HFFc6 (cell line): ENCODE measurements around the gene CEP104. TPM values are rescaled to one million over a fixed set of nuclear protein-coding genes. Genes with fewer than 3 reads are reported as not detected.
A peak's percentile ranks its signal among the peaks of the same experiment; 100 is the strongest.

Experiments used
- DNase-seq: peaks from one replicate; pipeline ENCODE4 v3.0.0-alpha.2; 2018
- H3K27ac Mint-ChIP-seq: 2 replicates; pipeline ENCODE4 v1.8.0; 2020; ENCODE audit warnings: mild to moderate bottlenecking, mixed read lengths
- H3K27me3 Mint-ChIP-seq: 2 replicates; pipeline ENCODE4 v1.8.0; 2021; ENCODE audit warnings: mild to moderate bottlenecking, moderate library complexity, mixed read lengths; ENCODE audit not compliant: insufficient read depth
- H3K36me3 Mint-ChIP-seq: 2 replicates; pipeline ENCODE4 v1.8.0; 2021; ENCODE audit warnings: low read depth, mixed read lengths
- H3K4me1 Mint-ChIP-seq: 2 replicates; pipeline ENCODE4 v1.8.0; 2020; ENCODE audit warnings: low read depth, mixed read lengths
- H3K4me3 Mint-ChIP-seq: 2 replicates; pipeline ENCODE4 v1.8.0; 2020; ENCODE audit warnings: mild to moderate bottlenecking, moderate library complexity, mixed read lengths
- H3K9me3 Mint-ChIP-seq: 2 replicates; pipeline ENCODE4 v1.8.0; 2020; ENCODE audit warnings: mild to moderate bottlenecking, mixed read lengths
- total RNA-seq, 6 experiments: library from RNA; stranded (reverse); fragmentation: NEBNext Ultra II Directional; extraction: Animal tissue kit (Norgen Biotek cat#: 25700); gene quantifications; 2 replicates in 1 of 6; 3 replicates in 5 of 6; pipeline ENCODE4 v1.2.3, GENCODE V29; 2021
- TF ChIP-seq, protein P1 (sequence below): fragments of 200-600 bp; sonication (generic); IDR thresholded peaks from 2 replicates; pipeline ENCODE4 v1.5.0; 2021; ENCODE audit warnings: antibody characterized with exemption, mild to moderate bottlenecking

The CEP104 gene
- total RNA-seq, 6 experiments from 2014 or later: 43.2 to 63.4 (median 52.9) TPM

DNA sequence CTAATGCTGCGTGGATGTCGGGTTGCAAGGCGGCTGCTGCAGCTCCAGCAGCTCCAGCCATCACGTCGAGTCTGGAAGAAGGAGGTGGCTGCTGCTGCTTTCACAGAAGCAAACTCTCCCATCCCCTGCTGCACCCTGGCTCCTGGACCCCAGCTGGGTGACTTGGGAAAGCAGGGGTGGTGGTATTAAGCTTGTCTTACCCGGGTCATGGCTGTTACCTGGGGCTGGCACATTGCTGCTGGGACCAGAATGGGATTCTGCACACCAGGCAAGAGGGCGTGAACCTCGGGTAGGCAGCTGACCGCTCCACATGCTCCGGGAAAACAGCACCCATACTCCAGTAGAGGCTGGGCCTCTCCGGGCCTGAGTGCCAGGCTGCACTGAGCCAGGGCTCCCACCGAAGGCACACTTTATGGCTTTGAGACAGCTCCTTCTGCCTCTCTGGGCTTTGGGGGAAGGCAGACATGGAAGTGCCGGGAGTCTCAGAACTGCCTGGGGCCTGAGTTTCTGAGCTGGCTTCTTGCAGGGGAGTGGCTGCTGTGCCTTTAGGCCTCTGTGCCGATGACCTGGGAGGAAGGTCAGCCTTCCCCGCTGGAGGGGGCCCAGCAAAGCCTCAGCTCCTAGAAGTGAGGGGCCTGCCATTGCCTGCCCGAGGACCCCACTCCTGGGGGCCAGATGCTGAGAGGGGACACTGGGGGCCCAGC lies 83.3 kb downstream of the CEP104 start:
- no peaks in the 10 kb centered on the region for H3K9me3 Mint-ChIP-seq
- no peaks in the 10 kb centered on the region for H3K36me3 Mint-ChIP-seq
- no peak for DNase-seq
- no peak overlapping the region for H3K27ac Mint-ChIP-seq
- H3K4me3 Mint-ChIP-seq: no peak overlapping the region
- peaks cover 4% of the 10 kb centered on the region; the same call in 1 of the 2 replicates for H3K4me1 Mint-ChIP-seq
- H3K27me3 Mint-ChIP-seq: peaks cover 20% of the 10 kb centered on the region
- TF ChIP-seq, protein P1, sequence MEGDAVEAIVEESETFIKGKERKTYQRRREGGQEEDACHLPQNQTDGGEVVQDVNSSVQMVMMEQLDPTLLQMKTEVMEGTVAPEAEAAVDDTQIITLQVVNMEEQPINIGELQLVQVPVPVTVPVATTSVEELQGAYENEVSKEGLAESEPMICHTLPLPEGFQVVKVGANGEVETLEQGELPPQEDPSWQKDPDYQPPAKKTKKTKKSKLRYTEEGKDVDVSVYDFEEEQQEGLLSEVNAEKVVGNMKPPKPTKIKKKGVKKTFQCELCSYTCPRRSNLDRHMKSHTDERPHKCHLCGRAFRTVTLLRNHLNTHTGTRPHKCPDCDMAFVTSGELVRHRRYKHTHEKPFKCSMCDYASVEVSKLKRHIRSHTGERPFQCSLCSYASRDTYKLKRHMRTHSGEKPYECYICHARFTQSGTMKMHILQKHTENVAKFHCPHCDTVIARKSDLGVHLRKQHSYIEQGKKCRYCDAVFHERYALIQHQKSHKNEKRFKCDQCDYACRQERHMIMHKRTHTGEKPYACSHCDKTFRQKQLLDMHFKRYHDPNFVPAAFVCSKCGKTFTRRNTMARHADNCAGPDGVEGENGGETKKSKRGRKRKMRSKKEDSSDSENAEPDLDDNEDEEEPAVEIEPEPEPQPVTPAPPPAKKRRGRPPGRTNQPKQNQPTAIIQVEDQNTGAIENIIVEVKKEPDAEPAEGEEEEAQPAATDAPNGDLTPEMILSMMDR: no peak

DNA sequence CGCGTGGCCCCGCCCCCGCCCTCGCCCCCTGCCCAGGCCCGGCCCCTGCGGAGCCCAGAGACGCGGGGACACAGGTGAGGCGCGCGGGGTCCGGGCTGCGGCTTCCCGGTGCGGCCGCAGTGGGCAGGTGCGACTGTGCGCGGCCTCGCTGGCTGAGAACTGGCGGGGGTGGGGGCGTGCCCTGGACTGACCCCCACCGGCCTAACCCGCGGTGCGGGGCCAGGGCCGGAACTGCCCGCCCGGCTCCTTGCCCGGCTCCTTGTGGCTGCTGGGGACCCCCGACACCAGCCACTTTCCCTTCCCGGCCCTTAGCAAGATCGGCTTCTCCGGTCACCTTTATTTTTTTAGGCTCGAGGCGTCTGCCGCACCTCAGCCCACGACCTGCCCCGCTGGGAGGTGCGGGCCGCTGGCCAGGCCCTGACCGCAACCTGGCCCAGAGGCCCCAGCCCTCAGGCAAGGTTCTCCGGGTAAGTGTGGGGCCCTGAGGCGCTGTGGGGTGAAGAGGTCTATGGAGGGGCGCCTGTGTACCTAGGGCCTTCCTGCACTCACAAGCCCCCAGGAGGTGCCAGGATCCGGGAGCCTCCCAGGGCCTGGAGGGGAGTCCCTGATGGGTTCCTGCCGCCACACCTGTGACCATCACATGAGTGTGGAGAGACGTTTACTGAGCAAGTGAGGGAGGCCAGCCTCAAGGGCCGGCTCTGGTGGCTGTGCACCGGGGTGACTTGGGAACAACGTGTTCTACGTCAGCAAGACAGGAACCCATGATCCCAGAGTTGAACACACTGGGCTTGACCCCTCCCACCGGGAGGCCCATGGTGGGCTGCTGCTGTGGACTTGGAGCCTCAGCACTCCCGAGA lies 84.1 kb downstream of the CEP104 start, which contains the start of gene SMIM1:
TSS of gene SMIM1 (plus strand) at position 35 of the 857 bp plus-strand sequence. CDS start 2,625 bp downstream, outside the sequence.
- Mint-ChIP-seq H3K27me3 (peaks cover 20% of the 10 kb centered on the region), H3K9me3 (no peaks in the 10 kb centered on the region), H3K4me1 (peaks cover 4% of the 10 kb centered on the region; the same call in 1 of the 2 replicates), H3K27ac (no peak within 1 kb of the TSS), H3K36me3 (no peaks in the 10 kb centered on the region), H3K4me3 (peak within 1 kb of the TSS; percentile 41)
- TF ChIP-seq, protein P1: no peak
- no peak for DNase-seq

DNA sequence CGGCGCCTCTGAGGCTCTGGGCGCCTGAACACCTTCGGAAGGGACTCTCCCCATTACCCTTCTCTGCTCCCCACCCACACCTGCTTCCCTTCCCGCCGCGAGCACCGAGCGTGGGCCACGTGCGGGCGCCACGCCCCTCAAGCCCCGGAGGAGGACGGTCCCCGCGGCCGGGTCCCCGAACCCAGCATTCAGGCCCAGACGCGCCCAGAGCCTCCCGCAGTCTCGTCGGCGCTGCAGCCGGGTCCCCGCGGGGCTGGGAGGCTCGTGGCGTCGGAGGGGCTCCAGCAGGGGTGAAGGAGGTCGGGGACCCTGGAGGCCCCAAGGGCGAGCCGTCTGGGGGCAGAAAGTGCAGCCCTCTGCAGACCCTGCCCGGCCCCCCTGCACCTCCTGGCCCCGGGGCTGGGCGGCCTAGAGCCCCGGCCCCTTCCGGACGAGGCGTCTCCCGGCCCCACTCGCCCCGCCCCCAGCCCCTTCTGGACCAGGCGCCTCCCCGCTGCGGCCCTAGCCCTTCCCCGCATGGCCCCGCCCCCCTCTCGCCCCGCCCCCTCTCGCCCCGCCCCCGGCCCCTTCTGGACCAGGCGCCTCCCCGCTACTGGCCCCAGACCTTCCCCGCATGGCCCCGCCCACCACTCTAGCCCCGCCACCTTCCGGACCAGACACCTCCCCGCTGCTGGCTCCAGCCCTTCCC lies 84.8 kb downstream of the CEP104 start:
- peak; percentile 36 for DNase-seq
- TF ChIP-seq, protein P1: no peak
- H3K27ac Mint-ChIP-seq: no peak overlapping the region
- no peak overlapping the region for H3K4me3 Mint-ChIP-seq
- no peaks in the 10 kb centered on the region for H3K9me3 Mint-ChIP-seq
- no peaks in the 10 kb centered on the region for H3K36me3 Mint-ChIP-seq
- H3K4me1 Mint-ChIP-seq: peaks cover 4% of the 10 kb centered on the region; the same call in 1 of the 2 replicates
- H3K27me3 Mint-ChIP-seq: peaks cover 27% of the 10 kb centered on the region

DNA sequence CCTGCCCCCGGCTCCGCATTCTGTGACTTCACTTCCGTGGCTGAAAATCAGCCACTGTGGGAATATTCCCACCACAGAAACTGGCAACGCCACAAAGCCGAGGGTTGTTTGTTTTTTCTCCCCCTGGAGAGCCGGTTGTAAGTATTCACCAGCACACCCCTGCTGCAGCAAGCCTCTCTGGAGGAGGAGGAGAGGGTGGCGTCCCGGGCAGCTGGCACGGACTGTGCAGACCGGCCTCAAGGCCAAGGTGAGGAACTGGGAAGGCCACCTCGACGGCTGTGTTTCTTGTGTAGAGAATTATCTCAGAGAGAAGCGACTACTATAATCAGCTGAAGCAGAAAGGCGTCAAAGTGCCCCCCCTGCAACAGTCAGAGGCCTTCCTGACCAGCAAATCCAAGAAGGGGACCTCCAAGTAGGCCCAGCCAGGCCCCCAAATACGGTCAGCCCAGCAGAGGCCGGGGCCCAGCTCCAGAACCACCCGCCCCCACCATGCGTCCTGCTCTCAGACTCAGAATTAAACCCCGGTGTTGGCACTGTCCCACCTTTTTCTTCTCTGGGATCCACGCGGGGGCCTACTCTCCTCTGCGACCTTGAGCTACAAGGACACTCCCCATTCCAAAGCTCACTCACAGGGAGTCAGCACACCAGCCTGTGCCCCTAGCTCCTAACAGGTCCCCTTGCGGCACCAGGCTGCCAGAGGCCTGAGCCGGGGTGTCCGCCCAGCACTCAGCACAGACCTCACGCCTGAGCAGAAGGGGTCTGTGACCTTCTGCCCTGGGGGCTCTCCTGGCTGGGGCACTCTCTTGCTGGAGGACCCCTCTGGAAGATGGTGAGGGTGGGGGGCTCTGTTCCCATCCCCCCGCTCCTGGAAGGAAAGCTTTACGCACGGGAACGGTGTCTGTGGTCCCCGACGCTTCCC lies 85.6 kb downstream of the CEP104 start:
- no peaks in the 10 kb centered on the region for H3K36me3 Mint-ChIP-seq
- no peaks in the 10 kb centered on the region for H3K9me3 Mint-ChIP-seq
- no peak overlapping the region for H3K4me3 Mint-ChIP-seq
- DNase-seq: no peak
- H3K4me1 Mint-ChIP-seq: peaks cover 4% of the 10 kb centered on the region; the same call in 1 of the 2 replicates
- H3K27ac Mint-ChIP-seq: no peak overlapping the region
- H3K27me3 Mint-ChIP-seq: peaks cover 29% of the 10 kb centered on the region
- TF ChIP-seq, protein P1: no peak
